Adrenal gland (tissue), 5 donors: Measurements from ENCODE around the gene GMPR2.

Experiments used
- CTCF ChIP-seq, 6 experiments: fragments of 450-650 bp in 4 of 6; fragments of 200-600 bp in 2 of 6; sonication (generic) in 1 of 6; IDR thresholded peaks; 1 replicate in 5 of 6; 2 replicates in 1 of 6; pipeline versions ENCODE4 v1.5.1 to v1.8.0; 2016 to 2021; ENCODE audit warnings: antibody characterized with exemption in 6 of 6, mild to moderate bottlenecking in 2 of 6, moderate library complexity in 1 of 6
- POLR2A ChIP-seq, 2 donors: fragments of 450-650 bp; IDR thresholded peaks; one replicate each; pipeline ENCODE4 v1.6.1; 2017; ENCODE audit warnings: antibody characterized with exemption in 2 of 2, mild to moderate bottlenecking in 2 of 2, moderate library complexity in 1 of 2
- donor health status: DM: no; HTN: no; CAD: no.

- TF ChIP-seq CTCF (IDR thresholded peaks at IDR 0.05) (no peak), POLR2A (IDR thresholded peaks at IDR 0.05) (no peak)
These were observed 28.7 kb downstream of the GMPR2 start for GRCh38 chr14:24261256-24261968.
